CD4-positive, alpha-beta T cell treated with Interleukin-21 for 1 hour (primary cell): ENCODE data around the gene AUTS2.
"Not testable (repeated sequence)": the region's sequence is repeated elsewhere in the genome, so short reads cannot be mapped to it uniquely, and the experiment has no call there.

Experiments
- DNase-seq: peaks from one replicate; pipeline ENCODE4 v3.0.0-alpha.2; 2020

The AUTS2 gene

GRCh38 chr7:70632400-70632799 lies 1034.1 kb downstream of the AUTS2 start:
- DNase-seq, result no peak

- no peak for DNase-seq
Observed at GRCh38 chr7:70634071-70634470, 1035.8 kb downstream of the AUTS2 start.

- no peak for DNase-seq
Observed at GRCh38 chr7:70634610-70635068, 1036.4 kb downstream of the AUTS2 start.

- no peak for DNase-seq
Observed at GRCh38 chr7:70635633-70636032, 1037.4 kb downstream of the AUTS2 start.

- DNase-seq, result no peak
Observed at GRCh38 chr7:70636169-70636568, 1037.9 kb downstream of the AUTS2 start.

GRCh38 chr7:70637726-70638125 lies 1039.5 kb downstream of the AUTS2 start:
- no peak for DNase-seq

- DNase-seq, result no peak
Observed at GRCh38 chr7:70638158-70639107, 1040.2 kb downstream of the AUTS2 start.

- no peak for DNase-seq
Observed at GRCh38 chr7:70640266-70640833, 1042.1 kb downstream of the AUTS2 start.

GRCh38 chr7:70641882-70642281 lies 1043.6 kb downstream of the AUTS2 start:
- DNase-seq, result no peak

- no peak for DNase-seq
Observed at GRCh38 chr7:70645279-70645678, 1047.0 kb downstream of the AUTS2 start.

- no peak for DNase-seq
Observed at GRCh38 chr7:70645876-70646351, 1047.6 kb downstream of the AUTS2 start.

GRCh38 chr7:70646536-70647248 lies 1048.4 kb downstream of the AUTS2 start:
- DNase-seq, result no peak

GRCh38 chr7:70647801-70648498 lies 1049.7 kb downstream of the AUTS2 start:
- DNase-seq, result peak; percentile 71

- DNase-seq, result not testable (repeated sequence)
Observed at GRCh38 chr7:70648499-70648861, 1050.2 kb downstream of the AUTS2 start.

GRCh38 chr7:70649323-70649722 lies 1051.0 kb downstream of the AUTS2 start:
- no peak for DNase-seq

- DNase-seq, result no peak
Observed at GRCh38 chr7:70654146-70654545, 1055.9 kb downstream of the AUTS2 start.

GRCh38 chr7:70654979-70655378 lies 1056.7 kb downstream of the AUTS2 start:
- DNase-seq, result no peak

- no peak for DNase-seq
Observed at GRCh38 chr7:70655694-70656093, 1057.4 kb downstream of the AUTS2 start.

GRCh38 chr7:70657571-70657970 lies 1059.3 kb downstream of the AUTS2 start:
- DNase-seq, result no peak

- DNase-seq, result no peak
Observed at GRCh38 chr7:70657989-70658632, 1059.8 kb downstream of the AUTS2 start.

GRCh38 chr7:70659263-70659662 lies 1061.0 kb downstream of the AUTS2 start:
- no peak for DNase-seq

GRCh38 chr7:70660154-70660818 lies 1062.0 kb downstream of the AUTS2 start:
- peak; percentile 66 for DNase-seq
